ENCODE data around the gene CFAP69.
A peak's percentile ranks its signal among the peaks of the same experiment; 100 is the strongest.
"Not testable (repeated sequence)": the region's sequence is repeated elsewhere in the genome, so short reads cannot be mapped to it uniquely, and the experiment has no call there.

CFAP69 gene

DNA sequence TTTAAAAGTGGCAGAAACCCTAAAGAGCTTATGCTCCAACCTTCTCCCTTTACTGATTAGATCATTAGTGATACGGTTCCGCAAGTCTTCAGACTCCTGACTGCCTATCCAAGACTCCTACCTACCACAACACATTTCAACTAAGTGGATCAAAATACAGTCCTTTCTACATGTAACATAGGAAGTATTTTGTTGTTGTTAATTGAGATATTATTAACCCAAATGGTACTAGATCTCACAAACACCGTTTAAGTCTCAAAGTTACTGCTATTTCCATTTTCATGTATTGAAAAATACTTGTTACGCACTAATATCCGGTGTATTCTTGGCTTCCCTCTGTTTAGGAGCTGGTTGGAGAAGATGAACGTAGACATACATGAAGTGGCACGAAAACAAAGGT, 75.0 kb downstream of the CFAP69 start:
- TF ChIP-seq GATA1 (IDR thresholded peaks at IDR 0.05; ENCODE audit: low read depth, low read length) (no peak), POLR2A (IDR thresholded peaks at IDR 0.05; ENCODE audit: low read length) (no peak)
- DNase-seq = no peak

GRCh38 chr7:90320418-90320800, 75.4 kb downstream of the CFAP69 start:
- no peak for TF ChIP-seq GATA1 (IDR thresholded peaks at IDR 0.05; ENCODE audit: low read depth, low read length)
- TF ChIP-seq POLR2A (IDR thresholded peaks at IDR 0.05; ENCODE audit: low read length) = no peak

GRCh38 chr7:90320801-90321494, 76.0 kb downstream of the CFAP69 start, which contains the start of gene FAM237B:
Gene FAM237B, minus strand, starts transcription at chr7:90321304. Its CDS starts 1,556 bp downstream, at chr7:90319748.
- TF ChIP-seq GATA1 (IDR thresholded peaks at IDR 0.05; ENCODE audit: low read depth, low read length) (no peak), POLR2A (IDR thresholded peaks at IDR 0.05; ENCODE audit: low read length) (no peak)
- DNase-seq = no peak

More at GRCh38 chr7:90320418-90320800, 75.4 kb downstream of the CFAP69 start:
- DNase-seq = no peak

- TF ChIP-seq GATA1 (IDR thresholded peaks at IDR 0.05; ENCODE audit: low read depth, low read length) (no peak), POLR2A (IDR thresholded peaks at IDR 0.05; ENCODE audit: low read length) (no peak)
- no peak for DNase-seq
These were observed 77.9 kb downstream of the CFAP69 start for GRCh38 chr7:90322837-90323236.

DNA sequence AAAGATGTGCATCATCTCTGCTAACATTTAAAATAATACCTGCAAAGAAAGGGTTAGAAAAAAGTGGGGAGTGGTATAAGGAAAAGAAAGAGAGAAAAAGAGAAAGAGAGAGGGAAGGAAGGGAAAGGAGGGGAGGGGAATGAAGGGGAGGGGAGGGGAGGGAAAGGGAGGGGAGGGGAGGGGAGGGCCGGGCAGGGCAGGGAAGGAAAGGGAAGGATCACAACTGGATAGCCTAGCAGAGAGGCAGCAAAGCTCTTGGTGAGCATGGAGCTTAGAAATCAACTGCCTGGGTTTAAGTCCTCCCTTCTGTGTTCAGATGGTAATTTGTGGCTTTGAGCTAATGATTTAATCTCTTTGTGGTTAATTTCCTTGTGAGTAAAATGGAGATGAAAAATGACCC, 81.5 kb downstream of the CFAP69 start:
- no peak for DNase-seq
- TF ChIP-seq POLR2A (IDR thresholded peaks at IDR 0.05; ENCODE audit: low read length) (no peak), GATA1 (IDR thresholded peaks at IDR 0.05; ENCODE audit: low read depth, low read length) (no peak)

DNA sequence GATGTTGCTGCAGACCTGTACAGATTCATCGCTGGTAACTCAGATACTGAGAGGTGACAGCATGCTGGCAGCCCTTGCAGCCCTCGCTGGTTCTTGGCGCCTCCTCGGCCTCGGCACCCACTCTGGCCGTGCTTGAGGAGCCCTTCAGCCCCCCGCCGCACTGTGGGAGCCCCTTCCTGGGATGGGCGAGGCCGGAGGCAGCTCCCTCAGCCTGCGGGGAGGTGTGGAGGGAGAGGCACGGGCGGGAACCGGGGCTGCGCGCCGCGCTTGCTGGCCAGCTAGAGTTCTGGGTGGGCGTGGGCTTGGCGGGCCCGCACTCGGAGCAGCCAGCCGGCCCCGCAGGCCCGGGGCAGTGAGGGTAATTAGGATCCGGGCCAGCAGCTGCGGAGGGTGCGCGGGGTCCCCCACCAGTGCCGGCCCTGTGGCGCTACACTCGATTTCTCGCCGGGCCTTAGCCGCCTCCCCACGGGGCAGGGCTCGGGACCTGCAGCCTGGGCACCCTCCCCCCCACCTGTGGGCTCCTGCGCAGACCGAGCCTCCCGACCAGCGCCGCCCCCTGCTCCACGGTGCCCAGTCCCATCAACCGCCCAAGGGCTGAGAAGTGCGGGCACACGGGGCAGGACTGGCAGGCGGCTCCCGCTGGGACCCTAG, 89.3 kb downstream of the CFAP69 start:
- TF ChIP-seq GATA1 (IDR thresholded peaks at IDR 0.05; ENCODE audit: low read depth, low read length) (no peak), POLR2A (IDR thresholded peaks at IDR 0.05; ENCODE audit: low read length) (no peak)
- DNase-seq = no peak

GRCh38 chr7:90334926-90335325, 90.0 kb downstream of the CFAP69 start:
- DNase-seq = not testable (repeated sequence)

DNA sequence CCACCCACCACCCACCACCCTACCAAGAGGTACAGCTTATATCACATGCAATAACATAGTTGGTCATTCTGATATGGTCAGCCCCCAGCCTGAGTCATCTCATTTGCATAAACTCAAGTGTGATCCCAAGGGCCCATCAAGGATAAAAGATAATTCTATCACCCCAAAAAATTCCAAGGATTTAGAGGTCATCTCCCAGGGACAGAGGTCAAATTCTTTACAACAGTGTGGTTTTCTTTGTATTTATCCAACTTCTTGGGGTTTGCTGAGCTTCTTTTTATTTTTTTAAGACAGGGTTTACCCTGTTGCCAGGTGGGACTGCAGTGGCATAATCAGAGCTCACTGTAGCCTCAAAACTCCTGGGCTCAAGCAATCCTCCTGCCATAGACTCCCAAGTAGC, 92.1 kb downstream of the CFAP69 start:
- no peak for DNase-seq
- TF ChIP-seq POLR2A (IDR thresholded peaks at IDR 0.05; ENCODE audit: low read length) (no peak), GATA1 (IDR thresholded peaks at IDR 0.05; ENCODE audit: low read depth, low read length) (no peak)

DNA sequence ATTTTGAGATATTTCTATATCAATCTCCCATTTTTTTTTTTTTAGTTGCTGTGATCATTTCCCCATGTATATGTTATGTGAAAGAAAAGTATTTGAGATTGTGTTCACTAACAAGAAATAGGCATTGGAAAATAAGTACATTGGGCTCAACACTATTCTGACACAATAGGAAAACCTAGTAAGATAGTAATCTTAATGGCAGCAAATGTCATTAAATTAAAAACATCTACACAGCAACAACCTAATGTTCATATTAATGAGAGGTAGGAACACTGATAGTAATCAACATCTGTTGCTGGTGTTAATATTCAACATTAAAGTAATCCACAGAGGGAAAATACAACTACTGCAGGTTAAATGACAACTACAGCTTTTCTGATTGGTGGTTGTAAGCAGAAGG, 100.0 kb downstream of the CFAP69 start:
- TF ChIP-seq POLR2A (IDR thresholded peaks at IDR 0.05; ENCODE audit: low read length) (no peak), GATA1 (IDR thresholded peaks at IDR 0.05; ENCODE audit: low read depth, low read length) (no peak)
- no peak for DNase-seq

DNA sequence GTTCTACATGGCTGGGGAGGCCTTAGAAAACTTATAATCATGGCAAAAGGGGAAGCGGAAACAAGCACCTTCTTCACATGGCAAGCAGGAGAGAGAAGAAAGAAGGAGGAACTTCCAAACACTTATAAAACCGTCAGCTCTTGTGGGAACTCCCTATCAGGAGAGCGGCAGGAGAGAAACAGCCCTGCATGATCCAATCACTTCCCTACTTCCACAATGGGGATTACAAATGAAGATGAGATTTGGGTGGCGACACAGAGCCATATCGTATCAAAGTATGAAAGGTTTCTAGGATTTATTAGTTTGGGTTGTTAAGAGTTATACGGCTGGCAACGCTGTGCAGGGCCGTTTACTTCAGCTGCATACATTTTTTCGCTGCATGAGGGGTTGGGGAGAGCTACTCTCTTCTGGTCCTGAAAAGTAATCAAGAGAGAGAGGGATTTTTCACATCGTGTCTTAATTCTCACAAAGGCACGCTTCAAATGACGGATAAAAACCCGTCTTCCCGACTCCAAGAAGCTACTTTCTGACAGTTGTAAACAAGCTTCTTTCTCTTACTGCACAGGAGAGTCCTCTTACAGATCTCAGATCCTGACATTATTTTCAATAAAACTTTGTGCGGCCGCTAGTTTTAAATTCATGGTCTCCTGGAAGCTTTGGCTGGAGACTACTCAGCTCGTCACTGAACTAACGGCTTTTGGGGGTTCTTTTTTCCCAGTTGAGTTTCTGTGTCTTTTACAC, 100.8 kb downstream of the CFAP69 start:
- TF ChIP-seq GATA1 (IDR thresholded peaks at IDR 0.05; ENCODE audit: low read depth, low read length) (no peak), POLR2A (IDR thresholded peaks at IDR 0.05; ENCODE audit: low read length) (no peak)

DNA sequence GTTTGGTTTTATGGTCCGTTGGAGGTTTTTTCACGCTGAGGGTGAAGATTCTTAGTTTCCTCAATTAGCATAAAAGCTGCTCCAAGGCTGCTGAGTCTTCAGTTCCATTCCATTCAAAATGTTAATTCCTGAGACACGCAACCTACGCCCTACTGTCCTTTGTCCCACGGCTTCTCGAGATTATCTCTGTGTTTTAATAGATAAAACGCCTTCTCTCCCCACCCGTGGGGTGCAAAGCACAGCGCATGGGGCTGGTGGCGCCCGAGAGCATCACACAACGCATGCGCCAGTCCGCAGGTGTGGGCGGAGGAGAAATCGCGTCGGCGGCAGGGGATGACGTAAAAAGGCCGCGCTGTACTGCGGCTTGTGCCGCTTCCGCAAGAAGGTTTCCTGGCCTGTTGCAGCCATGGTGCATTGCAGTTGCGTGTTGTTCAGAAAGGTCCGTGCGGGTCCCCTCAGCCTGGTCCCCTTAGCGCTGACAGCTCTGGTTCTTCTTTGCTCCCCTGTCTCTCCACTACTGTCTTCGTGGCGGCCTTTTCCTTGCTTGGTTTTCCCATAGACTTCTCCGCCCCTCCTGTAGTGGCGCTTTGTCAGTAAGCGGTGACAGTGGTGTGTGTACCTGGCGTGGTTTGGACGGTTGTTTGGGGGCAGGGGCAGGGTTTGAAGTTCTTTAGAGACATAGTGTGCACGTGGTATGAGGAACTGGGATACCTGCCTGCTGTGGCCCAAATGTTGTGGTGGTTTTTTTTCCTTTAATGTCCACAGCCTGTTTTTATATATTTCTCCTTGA, 101.6 kb downstream of the CFAP69 start, which contains the start of gene GTPBP10:
Gene GTPBP10 (plus strand): TSS at position 381 of the 790 bp plus-strand sequence. CDS start 26 bp downstream, at position 407.
- peak; percentile 97 to 98 for DNase-seq
- TF ChIP-seq POLR2A (IDR thresholded peaks at IDR 0.05; ENCODE audit: low read length) (peak; percentile 97), GATA1 (IDR thresholded peaks at IDR 0.05; ENCODE audit: low read depth, low read length) (no peak)

More for the DNA sequence above, 100.8 kb downstream of the CFAP69 start:
- peak in 1 of 2 experiments; percentile 57 for DNase-seq

DNA sequence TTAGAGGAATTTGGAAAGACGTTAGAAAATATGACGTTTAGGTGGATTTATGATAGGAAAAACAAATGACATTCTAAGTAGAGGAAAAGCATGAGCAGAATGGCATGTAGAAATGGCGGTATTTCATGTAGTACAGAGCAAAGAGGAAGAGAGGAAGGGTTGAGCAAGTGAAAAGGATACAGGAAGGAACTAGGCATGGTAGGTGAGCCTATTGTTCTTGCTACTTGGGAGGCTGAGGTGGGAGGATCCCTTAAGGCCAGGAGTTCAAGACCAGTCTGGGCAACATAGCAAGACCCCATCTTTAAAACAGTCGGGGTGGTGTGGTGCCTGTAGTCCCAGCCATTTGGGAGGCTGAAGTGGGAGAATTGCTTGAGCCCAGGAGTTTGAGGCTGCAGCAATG, 102.8 kb downstream of the CFAP69 start:
- DNase-seq = no peak
- TF ChIP-seq GATA1 (IDR thresholded peaks at IDR 0.05; ENCODE audit: low read depth, low read length) (no peak), POLR2A (IDR thresholded peaks at IDR 0.05; ENCODE audit: low read length) (no peak)

DNA sequence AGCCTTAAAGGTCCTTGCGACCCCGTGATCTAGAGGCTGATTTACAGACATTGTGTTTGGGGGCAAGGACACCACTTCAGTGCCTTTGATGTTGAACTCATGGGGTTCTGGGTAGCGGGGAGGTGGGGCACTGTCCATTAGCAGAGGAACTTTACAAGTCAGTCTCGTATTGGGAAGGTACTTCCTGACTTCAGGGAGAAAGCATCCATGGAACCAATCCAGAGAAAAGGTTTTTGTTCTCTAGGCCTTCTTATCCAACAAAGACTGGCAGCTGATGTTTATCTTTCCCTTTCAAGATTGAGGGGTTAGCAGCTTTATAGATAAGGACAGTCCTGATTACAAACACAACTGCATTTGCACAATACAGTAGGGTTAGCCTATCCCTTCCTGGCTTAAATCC, 104.3 kb downstream of the CFAP69 start:
- no peak for DNase-seq
- no peak for TF ChIP-seq GATA1 (IDR thresholded peaks at IDR 0.05; ENCODE audit: low read depth, low read length)
- no peak for TF ChIP-seq POLR2A (IDR thresholded peaks at IDR 0.05; ENCODE audit: low read length)

GRCh38 chr7:90350032-90350431, 105.1 kb downstream of the CFAP69 start:
- DNase-seq = not testable (repeated sequence)

Measured in erythroblast (primary cell).